PC-9 (cell line): Measurements from ENCODE around the gene MPEG1. TPM values are rescaled to one million over a fixed set of nuclear protein-coding genes. Genes with fewer than 3 reads are reported as not detected.

Experiments used
- BruUV-seq: library from RNA; stranded (reverse); fragments of 400-500 nt; replicated peaks from 2 replicates; lab custom pipeline; 2021; lab: Mats Ljungman, UMichigan
- CTCF ChIA-PET: fragments of 300-600 bp; sonication (Branson Sonifier 250); formaldehyde crosslinking; loops from one replicate; lab custom pipeline; 2022; ENCODE audit warnings: antibody characterized with exemption; lab: Charles Lee
- POLR2A ChIA-PET: fragments of 300-600 bp; sonication (Branson Sonifier 250); formaldehyde crosslinking; loops from one replicate; lab custom pipeline; 2022; ENCODE audit warnings: antibody characterized with exemption; ENCODE audit not compliant: unreplicated experiment; lab: Charles Lee
- DNase-seq, 2 experiments: peaks; one replicate each; pipeline versions ENCODE4 v3.0.0 to v3.0.0-alpha.2; 2015 to 2022; ENCODE audit warnings: mixed read lengths in 1 of 2
- H2AFZ ChIP-seq: fragments of 200-600 bp; sonication (generic); 2 replicates; pipeline ENCODE4 v1.8.1; 2017; ENCODE audit warnings: antibody characterized with exemption
- H3F3A ChIP-seq: fragments of 200-600 bp; sonication (generic); 2 replicates; pipeline ENCODE4 v1.8.1; 2017; ENCODE audit warnings: antibody characterized with exemption, mild to moderate bottlenecking, low read depth; ENCODE audit not compliant: insufficient read depth
- H3K27ac ChIP-seq: fragments of 200-600 bp; sonication (generic); 2 replicates; pipeline ENCODE4 v1.6.1; 2016; ENCODE audit warnings: mixed run types
- H3K27me3 ChIP-seq: fragments of 200-600 bp; sonication (generic); 2 replicates; pipeline ENCODE4 v1.6.1; 2016; ENCODE audit warnings: low read depth, mixed run types; ENCODE audit not compliant: insufficient read depth
- H3K36me3 ChIP-seq: fragments of 200-600 bp; sonication (generic); 2 replicates; pipeline ENCODE4 v1.6.1; 2016; ENCODE audit warnings: low read depth, mixed run types
- H3K4me1 ChIP-seq: fragments of 200-600 bp; sonication (generic); replicated peaks from 2 replicates; pipeline ENCODE4 v1.6.1; 2016; ENCODE audit warnings: mixed run types; ENCODE audit not compliant: insufficient read depth
- H3K4me2 ChIP-seq: fragments of 200-600 bp; sonication (generic); 2 replicates; pipeline ENCODE4 v1.6.1; 2017; ENCODE audit warnings: mixed run types
- H3K4me3 ChIP-seq: fragments of 200-600 bp; sonication (generic); 2 replicates; pipeline ENCODE4 v1.6.1; 2016; ENCODE audit warnings: mixed run types
- H3K79me2 ChIP-seq: fragments of 200-600 bp; sonication (generic); 2 replicates; pipeline ENCODE4 v1.6.1; 2017; ENCODE audit warnings: low read depth, mixed run types
- H3K9me2 ChIP-seq: fragments of 200-600 bp; sonication (generic); 2 replicates; pipeline ENCODE4 v1.8.1; 2017; ENCODE audit warnings: mild to moderate bottlenecking; ENCODE audit not compliant: insufficient read depth
- H3K9me3 ChIP-seq: fragments of 200-600 bp; sonication (generic); 2 replicates; pipeline ENCODE4 v1.8.1; 2016; ENCODE audit warnings: low read depth; ENCODE audit not compliant: insufficient read depth
- H4K20me1 ChIP-seq: fragments of 200-600 bp; sonication (generic); 2 replicates; pipeline ENCODE4 v1.8.1; 2017; ENCODE audit not compliant: insufficient read depth
- CTCF ChIP-seq: fragments of 200-600 bp; sonication (generic); conservative IDR thresholded peaks from 2 replicates; pipeline ENCODE4 v1.6.1; 2017; ENCODE audit warnings: mixed run types, antibody characterized with exemption, mild to moderate bottlenecking, moderate library complexity
- EZH2 ChIP-seq: fragments of 200-600 bp; sonication (generic); IDR thresholded peaks from 2 replicates; pipeline ENCODE4 v1.8.0; 2017; ENCODE audit warnings: antibody characterized with exemption, low read depth
- intact Hi-C: fragments of 100-400 bp; cut with micrococcal nuclease; formaldehyde crosslinking; loops from one replicate; pipeline ENCODE4 v1.10.0; 2022; ENCODE audit not compliant: unreplicated experiment
- total RNA-seq: library from RNA; stranded (reverse); gene quantifications from 2 replicates; pipeline ENCODE4 v1.2.3, GENCODE V29; 2021

Gene MPEG1
- total RNA-seq, 1 experiment from 2014 or later, result not detected

DNA sequence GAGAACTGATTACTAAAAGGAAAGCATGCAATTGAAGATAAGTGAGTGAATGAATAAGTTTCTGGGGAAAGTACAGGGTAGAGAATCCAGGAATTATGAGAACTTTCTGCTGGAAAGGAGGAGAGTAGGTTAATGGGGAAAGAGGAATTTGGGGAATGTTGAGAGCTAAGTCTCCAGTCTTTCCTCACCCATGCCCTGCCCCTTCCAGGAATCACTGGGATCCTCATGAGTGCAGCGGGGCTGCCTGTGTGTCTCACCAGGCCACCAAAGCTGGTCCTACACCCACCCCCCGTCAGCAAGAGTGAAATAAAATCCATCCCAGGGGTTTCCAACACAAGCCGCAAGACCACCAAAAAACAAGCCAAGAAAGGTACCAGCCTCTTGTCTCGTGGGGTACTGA lies 23.8 kb downstream of the MPEG1 start:
- H3K4me1 ChIP-seq, result peaks cover 74% of the 10 kb centered on the region
- no peak for DNase-seq
- BruUV-seq, result no TSS peak
- peak overlapping the region; percentile 30; the same call in 1 of the 2 replicates for H3K4me3 ChIP-seq
- H3K9me2 ChIP-seq, result no peaks in the 10 kb centered on the region
- intact Hi-C loops, result loop anchor here (5.0 kb wide), 2 partner anchors 47 to 478 kb away; partner anchors contain the start of genes FAM111A and PATL1
- H3K4me2 ChIP-seq, result peak overlapping the region; percentile 75
- no peaks in the 10 kb centered on the region for H3K27me3 ChIP-seq
- H2AFZ ChIP-seq, result no peak overlapping the region
- peaks cover 51% of the 10 kb centered on the region for H3K36me3 ChIP-seq
- H3K79me2 ChIP-seq, result peaks cover 54% of the 10 kb centered on the region
- POLR2A ChIA-PET, result no interaction called here
- peak overlapping the region; percentile 81 for H3K27ac ChIP-seq
- no peak for TF ChIP-seq CTCF
- TF ChIP-seq EZH2, result no peak
- no peaks in the 10 kb centered on the region for H3K9me3 ChIP-seq
- H3F3A ChIP-seq, result peaks cover 43% of the 10 kb centered on the region
- no peaks in the 10 kb centered on the region for H4K20me1 ChIP-seq
- CTCF ChIA-PET, result interaction anchor here (0.5 kb wide), 1 partner anchor 17 kb away, joined by 5 read pairs; the partner anchor contains the start of gene DTX4

DNA sequence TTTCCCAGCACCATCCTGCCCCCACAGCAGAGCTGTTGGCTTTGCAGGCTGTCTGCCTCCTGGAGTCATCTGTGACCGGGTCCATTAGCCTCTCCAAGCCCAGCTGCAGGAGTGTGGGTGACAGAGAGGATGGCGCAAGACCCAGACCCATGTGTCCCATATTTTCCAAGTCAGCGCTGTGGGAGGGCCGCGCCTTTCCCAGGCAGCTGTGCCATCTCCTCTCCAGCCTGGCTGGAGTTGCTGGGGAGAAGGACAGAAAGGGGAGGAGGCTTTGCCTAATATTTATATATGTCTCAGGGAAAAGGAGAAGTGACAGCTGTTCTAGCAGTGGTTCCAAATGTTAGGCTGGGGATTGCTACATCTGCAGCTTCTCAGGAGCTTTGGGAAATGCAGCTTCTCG lies 25.1 kb downstream of the MPEG1 start:
- intact Hi-C loops, result loop anchor here (5.0 kb wide), 2 partner anchors 45 to 480 kb away; partner anchors contain the start of genes FAM111A and PATL1
- Histone ChIP-seq H3K27me3 (no peaks in the 10 kb centered on the region), H3K4me2 (peak overlapping the region; percentile 75), H3K79me2 (peaks cover 68% of the 10 kb centered on the region), H3K4me3 (no peak overlapping the region), H3K9me3 (no peaks in the 10 kb centered on the region), H2AFZ (no peak overlapping the region), H3K9me2 (no peaks in the 10 kb centered on the region), H3K27ac (peak overlapping the region; percentile 81; the same call in 1 of the 2 replicates), H3F3A (peaks cover 49% of the 10 kb centered on the region), H3K4me1 (peaks cover 87% of the 10 kb centered on the region), H3K36me3 (peaks cover 43% of the 10 kb centered on the region), H4K20me1 (no peaks in the 10 kb centered on the region)
- TF ChIP-seq CTCF (no peak), EZH2 (no peak)
- ChIA-PET CTCF (interaction anchor here (2.9 kb wide), 1 partner anchor 15 kb away, joined by 67 read pairs; the partner anchor contains the start of gene DTX4), POLR2A (no interaction called here)
- BruUV-seq, result no TSS peak
- no peak for DNase-seq

- BruUV-seq, result no TSS peak
- POLR2A ChIA-PET, result no interaction called here
- peaks cover 87% of the 10 kb centered on the region for H3K4me1 ChIP-seq
- intact Hi-C loops, result loop anchor here (5.0 kb wide), 2 partner anchors 45 to 480 kb away; partner anchors contain the start of genes FAM111A and PATL1
- TF ChIP-seq CTCF (no peak), EZH2 (no peak)
- H3K9me2 ChIP-seq, result no peaks in the 10 kb centered on the region
- H3K27ac ChIP-seq, result peak overlapping the region; percentile 81; the same call in 1 of the 2 replicates
- CTCF ChIA-PET, result interaction anchor here (0.7 to 2.9 kb wide), 3 partner anchors 12 to 607 kb away, joined by 3 to 67 read pairs (median 32); partner anchors contain the start of gene DTX4
- peaks cover 73% of the 10 kb centered on the region for H3K79me2 ChIP-seq
- no peak for DNase-seq
- no peaks in the 10 kb centered on the region for H3K27me3 ChIP-seq
- H3F3A ChIP-seq, result peaks cover 49% of the 10 kb centered on the region
- H3K9me3 ChIP-seq, result no peaks in the 10 kb centered on the region
- no peak overlapping the region for H2AFZ ChIP-seq
- peaks cover 43% of the 10 kb centered on the region for H3K36me3 ChIP-seq
- H3K4me2 ChIP-seq, result peak overlapping the region; percentile 75
- H3K4me3 ChIP-seq, result no peak overlapping the region
- no peaks in the 10 kb centered on the region for H4K20me1 ChIP-seq
These were observed 25.7 kb downstream of the MPEG1 start for GRCh38 chr11:59187035-59187434.
